Motor neuron (in vitro differentiated cells): ENCODE results near the gene ARHGEF19. TPM values are rescaled to one million over a fixed set of nuclear protein-coding genes. Genes with fewer than 3 reads are reported as not detected.
"Not testable (repeated sequence)": the region's sequence is repeated elsewhere in the genome, so short reads cannot be mapped to it uniquely, and the experiment has no call there.

Experiments
- ATAC-seq, 8 experiments: fragments of 200-7000 bp; cut with Tn5 transposase; replicated peaks in 6 of 8; 2 replicates each; pipeline ENCODE4 v1.8.0; 2021; ENCODE audit warnings: mild to moderate bottlenecking in 8 of 8, moderate library complexity in 8 of 8
- H3K27ac ChIP-seq, 2 donors: fragments of 250-450 bp; sonication (Bioruptor Pico); 2 replicates each; pipeline ENCODE4 v1.9.0; 2021; ENCODE audit warnings: antibody characterized with exemption in 2 of 2, mild to moderate bottlenecking in 2 of 2, moderate library complexity in 1 of 2
- H3K4me1 ChIP-seq, 2 donors: fragments of 250-450 bp; sonication (Bioruptor Pico); replicated peaks in 1 of 2; 2 replicates each; pipeline ENCODE4 v1.6.1; 2021; ENCODE audit warnings: antibody characterized with exemption in 2 of 2, mild to moderate bottlenecking in 2 of 2, moderate library complexity in 1 of 2
- H3K4me3 ChIP-seq, 5 donors: fragments of 250-450 bp; sonication (Bioruptor Pico); 2 replicates each; pipeline ENCODE4 v1.9.0; 2021; ENCODE audit warnings: antibody characterized with exemption in 5 of 5, mild to moderate bottlenecking in 5 of 5, moderate library complexity in 4 of 5
- WGBS, 10 experiments: fragments of 450-650 bp; shearing (Covaris generic); methylation state at CpG; one replicate each; pipeline ENCODE4 v1.0.0; 2022; 5-methylcytosine and 5-hydroxymethylcytosine counted together
- in situ Hi-C, 9 experiments: fragments of 400-800 bp; cut with MboI; loops; one replicate each; pipeline ENCODE4 v1.15.0; 2021; ENCODE audit warnings: low sequenced_read_pairs in 9 of 9, low pct_unique_long_range_greater_than_20kb in 2 of 9; ENCODE audit not compliant: unreplicated experiment in 9 of 9
- total RNA-seq, 8 experiments: library from RNA; unstranded; fragments of 300-600 nt; gene quantifications; 2 replicates each; pipeline versions ENCODE4 v1.2.3 to v1.2.4, GENCODE V29; 2022

Gene ARHGEF19
- total RNA-seq, 8 experiments from 2014 or later: 2.1 to 10.6 (median 5.9) TPM

DNA sequence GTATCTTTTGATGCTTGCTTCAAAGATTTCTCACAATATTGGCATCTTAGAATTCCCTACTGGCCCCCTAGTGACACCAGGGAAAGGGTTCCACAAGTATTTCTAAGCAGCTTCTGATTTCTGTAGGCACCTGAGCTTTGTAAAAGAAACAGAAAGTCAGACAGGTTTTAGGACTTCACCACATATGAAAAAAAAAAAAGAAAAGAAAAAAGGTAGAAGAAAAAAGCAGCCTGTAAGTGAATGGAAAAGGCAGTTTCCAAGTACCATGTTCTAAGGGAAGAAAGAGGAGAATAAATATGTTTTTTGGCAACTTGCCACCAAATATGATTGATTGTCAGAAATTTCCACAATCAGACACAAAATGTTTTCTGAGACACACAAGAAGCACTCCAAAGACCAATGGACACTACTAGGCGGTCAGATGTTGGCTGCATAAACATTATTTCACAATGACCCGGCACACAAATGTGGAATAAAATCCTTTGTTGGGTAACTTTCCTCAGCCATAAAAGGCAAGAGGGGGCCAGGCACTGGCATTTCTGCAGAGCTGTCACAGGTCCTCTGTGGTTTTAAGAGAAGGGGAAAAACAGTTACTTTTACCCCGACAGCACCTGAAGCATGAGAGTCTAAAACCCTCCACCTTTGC lies 37.3 kb upstream of the ARHGEF19 start:
- Histone ChIP-seq H3K27ac (no peak overlapping the region), H3K4me1 (peaks cover 29 to 41% of the 10 kb centered on the region in 2 donors), H3K4me3 (no peak overlapping the region)
- ATAC-seq: peak in 1 of 8 experiments; percentile 17
- in situ Hi-C loops: loop anchor here in 1 of 9 experiments (10.0 kb wide), 1 partner anchor 175 kb away; the partner anchor contains the start of gene FAM131C
- 25 to 100% (median 89%) methylated on average over 1 to 3 of the region's 3 CpGs; no CpG with 5 or more reads in 1 of the 10 experiments for WGBS, 10 experiments

DNA sequence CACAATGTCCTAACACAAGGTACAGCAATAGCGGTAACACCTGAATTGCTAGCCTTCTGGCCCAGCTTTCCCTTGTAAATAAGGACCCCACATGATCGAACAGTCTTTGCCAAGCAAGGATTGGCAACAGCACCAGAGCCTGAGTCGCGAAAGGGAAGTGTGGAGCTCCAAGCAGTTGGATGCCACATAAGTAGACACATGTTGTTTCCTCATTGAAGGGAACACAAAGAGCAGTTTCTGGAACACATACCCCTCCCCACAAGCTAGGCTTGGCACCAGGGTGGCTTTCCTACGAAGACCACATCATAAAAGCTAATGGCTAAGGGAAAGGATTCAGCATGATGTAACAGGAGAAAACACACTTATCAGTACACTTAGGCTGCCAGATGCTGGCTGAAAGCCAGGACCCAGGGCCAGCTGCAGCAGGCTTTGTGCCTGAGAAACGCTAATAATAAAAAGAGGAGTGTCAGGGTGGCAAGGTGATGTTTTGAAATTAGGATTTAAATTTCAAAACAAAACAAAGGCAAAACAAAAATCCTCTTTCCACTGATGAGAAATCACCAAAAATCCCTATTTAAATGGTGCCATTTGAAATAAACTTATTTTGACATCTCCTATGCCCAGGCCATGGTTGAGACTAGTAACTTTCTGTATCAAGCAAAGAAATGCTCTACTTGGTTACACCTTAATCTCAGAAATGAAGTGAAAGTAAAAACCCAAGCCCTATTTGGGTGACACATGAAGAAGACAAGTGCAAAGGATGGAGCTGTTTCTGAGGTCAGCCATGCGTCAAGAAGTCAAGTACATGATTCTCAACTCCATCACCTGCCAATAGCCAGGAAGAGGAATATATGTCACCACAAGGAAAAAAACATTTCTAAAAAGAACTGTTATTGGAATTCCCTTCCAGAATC lies 36.4 kb upstream of the ARHGEF19 start:
- peak overlapping the region; percentile 58 to 85 for H3K27ac ChIP-seq
- peak; percentile 26 to 93 (median 69) for ATAC-seq
- WGBS, 10 experiments: 8 to 93% (median 61%) methylated on average over 1 to 7 of the region's 7 CpGs
- no peak overlapping the region for H3K4me3 ChIP-seq
- H3K4me1 ChIP-seq: peaks cover 31 to 36% of the 10 kb centered on the region in 2 donors
- in situ Hi-C loops: loop anchor here in 1 of 9 experiments (10.0 kb wide), 1 partner anchor 174 kb away; the partner anchor contains the start of gene FAM131C

DNA sequence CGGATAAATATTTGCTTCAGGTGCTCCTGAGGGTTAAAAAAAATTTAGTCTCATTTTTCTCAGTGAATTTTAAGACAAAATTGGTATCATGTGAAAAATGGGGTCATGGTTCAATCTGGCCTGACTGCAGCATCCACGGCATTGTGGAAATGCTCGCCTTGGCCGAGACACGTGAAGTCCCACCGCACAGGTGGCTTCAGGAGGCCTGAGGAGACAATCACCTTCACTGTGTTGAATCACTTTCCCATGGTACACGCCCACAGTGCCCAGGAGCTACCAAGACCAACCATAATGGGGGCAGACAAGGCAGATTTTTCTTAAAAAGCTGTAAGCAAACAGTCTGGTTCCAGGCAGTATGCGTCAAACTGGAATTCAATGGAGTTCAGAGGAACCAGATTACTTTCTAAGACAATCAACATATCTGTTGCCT lies 35.6 kb upstream of the ARHGEF19 start:
- in situ Hi-C loops: loop anchor here in 1 of 9 experiments (10.0 kb wide), 1 partner anchor 173 kb away; the partner anchor contains the start of gene FAM131C
- Histone ChIP-seq H3K4me1 (peaks cover 27 to 28% of the 10 kb centered on the region in 2 donors), H3K4me3 (no peak overlapping the region), H3K27ac (peak overlapping the region in 1 of 2 donors; percentile 85)
- WGBS, 10 experiments: 80 to 100% (median 88%) methylated on average over 1 to 8 of the region's 8 CpGs; no CpG with 5 or more reads in 1 of the 10 experiments
- no peak for ATAC-seq

DNA sequence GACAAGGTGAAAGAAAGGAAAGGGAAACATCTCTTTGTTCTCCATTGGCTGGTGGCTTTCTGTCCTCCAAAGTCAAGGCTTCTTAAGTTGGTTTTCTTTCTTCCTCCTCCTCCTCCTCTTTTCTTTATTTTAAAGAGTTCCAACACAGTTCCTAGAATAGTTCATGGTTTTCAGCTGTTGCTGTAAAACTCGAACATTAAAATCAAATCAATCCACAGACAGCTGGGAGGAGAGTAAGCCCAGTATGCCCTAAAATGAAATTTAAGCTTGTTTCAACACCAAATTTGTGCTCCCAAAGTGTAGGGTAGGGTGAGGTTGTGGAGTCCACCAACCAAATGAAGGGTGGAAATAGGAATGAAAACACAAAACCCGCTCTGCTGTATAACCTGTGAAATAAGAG lies 35.0 kb upstream of the ARHGEF19 start:
- H3K27ac ChIP-seq: no peak overlapping the region
- no peak for ATAC-seq
- peaks cover 25 to 28% of the 10 kb centered on the region in 2 donors for H3K4me1 ChIP-seq
- 0 to 100% (median 84%) methylated on average over 1 to 2 of the region's 2 CpGs; no CpG with 5 or more reads in 1 of the 10 experiments for WGBS, 10 experiments
- H3K4me3 ChIP-seq: no peak overlapping the region
- in situ Hi-C loops: loop anchor here in 1 of 9 experiments (10.0 kb wide), 1 partner anchor 173 kb away; the partner anchor contains the start of gene FAM131C

DNA sequence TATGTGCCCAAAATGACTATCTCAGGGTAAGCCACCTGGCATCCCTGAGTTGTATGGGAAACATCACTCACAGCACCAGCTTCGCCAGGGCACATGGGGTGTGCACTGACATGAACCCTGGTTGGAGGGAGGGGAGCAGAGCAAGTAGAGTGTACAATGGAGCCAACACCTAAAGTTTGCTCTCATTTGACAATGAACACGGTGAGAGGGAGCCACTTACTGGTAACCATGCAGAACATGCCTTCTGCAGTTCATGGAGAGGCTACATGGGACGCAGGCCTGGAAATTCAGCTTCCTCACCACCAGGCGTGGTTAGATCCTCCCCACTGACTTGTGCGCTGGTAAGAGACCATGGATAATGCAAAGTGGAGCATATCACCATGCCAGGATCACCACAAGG lies 34.5 kb upstream of the ARHGEF19 start:
- no peak for ATAC-seq
- whole genome bisulfite sequencing, 10 experiments: 0 to 100% (median 87%) methylated on average over 1 to 5 of the region's 5 CpGs
- H3K4me1 ChIP-seq: peaks cover 26 to 28% of the 10 kb centered on the region in 2 donors
- H3K27ac ChIP-seq: no peak overlapping the region
- no peak overlapping the region for H3K4me3 ChIP-seq
- in situ Hi-C loops: loop anchor here in 1 of 9 experiments (10.0 kb wide), 1 partner anchor 172 kb away; the partner anchor contains the start of gene FAM131C

DNA sequence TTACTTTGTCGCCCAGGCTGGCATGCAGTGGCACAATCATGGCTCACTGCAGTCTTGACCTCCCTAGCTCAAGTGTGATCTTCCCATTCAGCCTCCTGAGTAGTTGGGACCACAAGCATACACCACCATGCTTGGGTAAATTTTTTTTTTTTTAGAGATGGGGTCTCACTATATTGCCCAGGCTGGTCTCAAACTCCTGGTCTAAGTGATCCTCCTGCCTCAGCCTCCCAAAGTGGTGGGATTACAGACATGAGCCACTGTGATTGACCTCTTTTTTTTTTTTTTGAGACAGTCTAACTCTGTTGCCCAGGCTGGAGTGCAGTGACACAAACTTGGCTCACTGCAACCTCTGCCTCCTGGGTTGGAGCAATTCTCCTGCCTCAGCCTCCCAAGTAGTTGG lies 33.8 kb upstream of the ARHGEF19 start:
- H3K4me3 ChIP-seq, H3K27ac ChIP-seq, ATAC-seq: not testable (repeated sequence)
- 86 to 100% (median 100%) methylated on average over 1 of the region's 1 CpG; no CpG with 5 or more reads in 5 of the 10 experiments for WGBS, 10 experiments
- peaks cover 26 to 28% of the 10 kb centered on the region in 2 donors for H3K4me1 ChIP-seq
- in situ Hi-C loops: loop anchor here in 1 of 9 experiments (10.0 kb wide), 1 partner anchor 171 kb away; the partner anchor contains the start of gene FAM131C

DNA sequence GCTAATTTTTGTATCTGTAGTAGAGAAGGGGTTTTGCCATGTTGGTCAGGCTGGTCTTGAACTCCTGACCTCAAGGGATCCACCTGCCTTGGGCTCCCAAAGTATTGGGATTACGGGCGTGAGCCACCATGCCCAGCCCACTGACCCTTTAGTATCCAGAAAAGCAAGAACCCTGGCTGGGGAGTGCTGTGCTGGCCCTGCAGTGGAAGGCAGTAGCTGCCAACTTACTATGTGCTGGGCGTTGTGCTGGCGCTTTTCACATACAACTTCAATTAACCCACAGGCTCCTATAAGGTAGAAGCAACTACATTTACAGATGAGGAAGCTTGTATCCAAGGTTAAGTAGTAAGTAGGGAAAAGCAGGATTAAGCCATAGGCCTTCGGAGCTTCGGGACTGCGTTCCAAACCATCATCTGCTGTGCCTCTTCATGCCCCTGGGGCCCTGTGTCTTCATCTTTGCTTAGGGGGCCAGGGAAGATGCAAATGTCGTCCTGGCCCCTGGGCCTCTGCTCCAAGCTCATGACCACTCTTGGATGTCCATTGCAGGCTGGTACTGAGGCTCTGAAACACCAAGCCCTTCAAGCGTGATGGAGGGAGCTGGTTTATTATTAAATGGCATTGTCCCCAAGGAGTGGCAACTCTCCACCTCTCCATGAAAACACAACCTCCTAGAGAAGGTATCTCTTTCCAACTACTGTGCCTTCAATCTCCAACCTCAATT lies 33.2 kb upstream of the ARHGEF19 start:
- H3K4me1 ChIP-seq: peaks cover 26 to 28% of the 10 kb centered on the region in 2 donors
- in situ Hi-C loops: loop anchor here in 1 of 9 experiments (10.0 kb wide), 1 partner anchor 171 kb away; the partner anchor contains the start of gene FAM131C
- H3K4me3 ChIP-seq: no peak overlapping the region
- WGBS, 10 experiments: 80 to 99% (median 94%) methylated on average over 1 to 9 of the region's 9 CpGs; no CpG with 5 or more reads in 2 of the 10 experiments
- no peak for ATAC-seq
- H3K27ac ChIP-seq: no peak overlapping the region

DNA sequence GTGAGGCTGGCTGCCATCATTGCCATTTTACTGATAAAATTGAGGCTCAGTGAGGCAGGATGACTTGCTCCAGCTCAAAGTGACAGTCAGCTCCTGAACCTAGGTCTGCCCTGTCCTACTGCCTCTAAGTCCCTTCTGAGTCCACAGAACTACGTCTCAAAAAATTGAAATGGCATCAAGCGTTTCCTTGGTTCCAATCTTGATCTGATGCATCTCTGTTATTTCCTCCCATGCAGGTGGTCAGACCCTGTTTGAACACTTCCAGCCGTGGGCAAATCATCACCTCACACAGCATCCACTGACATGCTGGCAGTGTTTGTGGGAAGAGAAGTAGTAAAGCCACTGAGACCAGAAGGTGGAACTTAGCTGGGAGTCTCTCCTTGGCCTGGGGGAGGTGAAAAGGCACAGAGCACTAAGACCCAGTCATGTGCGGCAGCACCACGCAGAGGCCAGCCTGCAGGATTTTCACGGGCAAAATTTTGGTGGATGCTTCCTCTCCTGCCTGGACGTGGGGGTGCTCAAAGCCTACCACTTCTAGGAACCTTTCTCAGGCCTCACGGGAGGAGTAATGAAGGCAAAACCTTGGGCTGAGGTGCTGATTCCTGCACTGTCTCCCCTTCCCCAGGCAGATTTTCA lies 32.3 kb upstream of the ARHGEF19 start:
- no peak for ATAC-seq
- no peak overlapping the region for H3K27ac ChIP-seq
- in situ Hi-C loops: loop anchor here in 1 of 9 experiments (10.0 kb wide), 1 partner anchor 170 kb away; the partner anchor contains the start of gene FAM131C
- 17 to 100% (median 73%) methylated on average over 1 to 8 of the region's 8 CpGs; no CpG with 5 or more reads in 2 of the 10 experiments for WGBS, 10 experiments
- H3K4me1 ChIP-seq: peaks cover 23 to 25% of the 10 kb centered on the region in 2 donors
- H3K4me3 ChIP-seq: no peak overlapping the region

DNA sequence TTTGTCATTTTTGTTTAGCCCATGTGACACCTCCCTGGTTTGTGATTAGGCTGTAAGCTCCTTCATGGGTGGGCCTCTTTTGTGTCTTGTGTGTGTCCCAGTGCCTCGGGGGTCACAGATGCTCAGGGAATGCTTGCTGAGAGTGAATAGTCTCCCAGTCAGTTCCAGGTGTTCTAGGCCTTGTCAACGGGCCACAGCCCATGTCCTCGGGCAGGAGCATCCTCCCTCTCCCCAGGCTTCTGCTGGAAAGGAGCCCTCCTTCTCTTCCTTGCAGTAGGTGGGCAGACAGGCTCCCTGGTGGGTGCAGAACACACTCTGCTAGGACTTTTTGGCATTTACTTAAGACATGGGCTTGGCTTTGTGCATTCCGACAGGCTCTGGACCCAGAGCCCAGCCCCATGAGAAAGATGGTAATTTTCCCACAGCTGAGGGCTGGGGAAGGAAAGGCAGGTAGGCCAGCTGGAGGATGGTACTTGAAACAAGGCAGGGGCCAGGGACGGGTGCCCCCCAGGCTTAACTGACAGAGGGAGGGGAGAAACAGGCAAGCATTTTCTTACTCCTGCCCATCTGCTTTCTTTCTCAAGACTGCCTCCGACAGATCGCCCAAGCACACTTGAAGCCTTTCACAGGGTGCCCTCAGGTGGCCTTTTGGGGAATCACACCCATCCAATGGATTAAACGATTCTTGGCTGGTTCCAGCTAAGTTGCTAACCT lies 31.6 kb upstream of the ARHGEF19 start:
- 0 to 60% (median 39%) methylated on average over 1 to 7 of the region's 8 CpGs; no CpG with 5 or more reads in 2 of the 10 experiments for WGBS, 10 experiments
- peaks cover 16 to 18% of the 10 kb centered on the region in 2 donors for H3K4me1 ChIP-seq
- no peak overlapping the region for H3K4me3 ChIP-seq
- no peak overlapping the region for H3K27ac ChIP-seq
- in situ Hi-C loops: loop anchor here in 1 of 9 experiments (10.0 kb wide), 1 partner anchor 169 kb away; the partner anchor contains the start of gene FAM131C
- peak; percentile 21 to 78 (median 46) for ATAC-seq

DNA sequence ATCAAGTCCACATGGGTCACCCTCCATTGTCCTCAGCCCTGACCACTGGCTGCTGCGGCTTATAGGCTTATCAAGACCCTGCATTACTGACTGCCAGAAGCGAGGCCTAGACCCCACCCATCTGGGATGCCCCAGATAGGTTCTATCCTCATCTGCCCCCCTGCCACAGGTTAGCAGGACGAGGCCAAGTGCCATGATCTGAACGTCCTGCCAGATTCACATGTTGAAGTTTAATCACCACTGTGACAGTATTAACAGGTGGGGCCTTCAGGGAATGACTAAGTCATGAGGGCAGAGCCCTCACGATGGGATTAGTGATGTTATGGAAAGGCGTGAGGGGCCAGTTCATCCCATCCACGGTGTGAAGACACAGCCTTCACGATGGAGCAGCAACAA lies 30.8 kb upstream of the ARHGEF19 start:
- in situ Hi-C loops: loop anchor here in 1 of 9 experiments (10.0 kb wide), 1 partner anchor 168 kb away; the partner anchor contains the start of gene FAM131C
- Histone ChIP-seq H3K4me1 (peaks cover 8 to 9% of the 10 kb centered on the region in 2 donors), H3K27ac (no peak overlapping the region), H3K4me3 (no peak overlapping the region)
- peak in 3 of 8 experiments; percentile 9 to 13 (median 9) for ATAC-seq
- WGBS, 10 experiments: 65 to 100% (median 90%) methylated on average over 1 to 5 of the region's 8 CpGs; no CpG with 5 or more reads in 6 of the 10 experiments
